HUES6 (cell line): Measurements from ENCODE around the gene KCTD1.

Source experiments
- H3K27ac ChIP-seq: 2 replicates; pipeline ENCODE4 v1.7.0; 2013; ENCODE audit warnings: low read depth, mild to moderate bottlenecking, low read length, inconsistent platforms
- H3K27me3 ChIP-seq: 2 replicates; pipeline ENCODE4 v1.6.1; 2013; ENCODE audit warnings: low read length; ENCODE audit not compliant: control insufficient read depth, insufficient read depth
- H3K36me3 ChIP-seq: 2 replicates; pipeline ENCODE4 v1.6.1; 2013; ENCODE audit warnings: low read length; ENCODE audit not compliant: control insufficient read depth, insufficient read depth
- H3K4me1 ChIP-seq: 2 replicates; pipeline ENCODE4 v1.6.1; 2013; ENCODE audit warnings: low read length; ENCODE audit not compliant: control insufficient read depth, insufficient read depth
- H3K4me3 ChIP-seq: 2 replicates; pipeline ENCODE4 v1.5.1; 2013; ENCODE audit warnings: low read depth, low read length
- H3K9ac ChIP-seq: one replicate; pipeline ENCODE4 v1.6.1; 2013; ENCODE audit warnings: mild to moderate bottlenecking, low read length
- H3K9me3 ChIP-seq: 2 replicates; pipeline ENCODE4 v1.6.1; 2013; ENCODE audit warnings: low read depth, low read length; ENCODE audit not compliant: control insufficient read depth, insufficient read depth

Gene KCTD1

DNA sequence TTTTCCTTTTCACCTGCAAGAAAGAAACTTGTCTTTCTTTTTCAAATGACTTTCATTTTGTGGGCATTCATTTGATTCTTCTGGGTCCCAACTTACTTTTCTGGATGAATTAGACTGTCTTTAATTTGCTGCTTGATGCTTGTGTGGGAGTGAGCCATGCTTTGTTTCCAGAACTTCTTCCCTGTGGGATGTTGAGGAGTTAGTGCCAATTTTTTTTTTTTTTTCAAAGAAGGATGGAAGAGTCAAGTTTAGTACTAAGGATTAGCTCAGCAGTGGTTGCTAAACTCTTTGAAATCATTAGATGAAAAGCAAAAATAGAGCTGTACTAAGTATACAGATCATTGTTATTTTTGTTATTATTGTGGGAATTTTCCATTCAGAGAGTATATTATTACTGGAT is 17.2 kb upstream of the KCTD1 start:
- Histone ChIP-seq H3K4me1 (peaks cover 15% of the 10 kb centered on the region), H3K4me3 (no peak overlapping the region), H3K9ac (no peak overlapping the region), H3K27ac (no peak overlapping the region), H3K27me3 (peaks cover 5% of the 10 kb centered on the region; the same call in 1 of the 2 replicates), H3K9me3 (no peaks in the 10 kb centered on the region; the same call in 1 of the 2 replicates), H3K36me3 (no peaks in the 10 kb centered on the region)

DNA sequence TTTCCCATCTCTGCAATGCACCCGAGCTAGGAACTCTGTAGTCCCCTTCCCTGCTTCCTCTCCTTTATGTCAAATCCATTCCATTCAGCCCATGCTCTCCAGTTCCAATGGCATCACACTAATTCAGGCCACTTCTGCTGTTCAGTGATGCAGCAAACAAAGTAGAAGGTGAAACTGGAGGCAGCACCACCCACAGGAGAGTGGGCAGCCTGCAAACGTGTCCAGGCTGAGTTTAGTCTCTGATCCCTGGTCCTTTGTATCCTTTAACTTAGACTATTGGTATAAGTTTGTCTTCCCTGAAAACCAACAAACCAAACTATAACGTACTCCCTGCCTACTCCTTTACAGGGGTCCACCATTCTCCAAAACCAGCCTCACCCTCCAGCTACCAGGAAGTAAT is 14.7 kb upstream of the KCTD1 start:
- Histone ChIP-seq H3K27ac (no peak overlapping the region), H3K9ac (no peak overlapping the region), H3K27me3 (peaks cover 5% of the 10 kb centered on the region; the same call in 1 of the 2 replicates), H3K4me1 (peaks cover 6% of the 10 kb centered on the region; the same call in 1 of the 2 replicates), H3K36me3 (no peaks in the 10 kb centered on the region), H3K9me3 (no peaks in the 10 kb centered on the region; the same call in 1 of the 2 replicates), H3K4me3 (no peak overlapping the region)

DNA sequence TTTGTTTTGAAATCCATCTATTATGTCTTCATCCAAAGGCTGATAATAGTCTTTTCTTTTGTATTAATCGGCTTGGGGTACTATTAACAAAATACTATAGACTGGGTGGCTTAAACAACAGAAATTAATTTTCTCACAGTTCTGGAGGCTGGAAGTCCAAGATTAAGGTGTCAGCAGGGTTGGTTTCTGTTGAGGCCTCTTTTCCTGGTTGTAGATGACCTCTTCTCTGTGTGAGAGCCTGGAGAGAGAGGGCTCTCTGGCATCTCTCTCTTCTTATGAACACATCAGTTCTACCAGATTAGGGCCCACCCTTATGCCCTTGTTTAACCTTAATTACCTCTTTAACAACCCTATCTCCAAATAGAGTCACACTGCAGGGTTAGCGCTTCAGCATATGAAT is 14.2 kb upstream of the KCTD1 start:
- H3K4me3 ChIP-seq = no peak overlapping the region
- H3K27ac ChIP-seq = no peak overlapping the region
- no peaks in the 10 kb centered on the region; the same call in 1 of the 2 replicates for H3K9me3 ChIP-seq
- no peaks in the 10 kb centered on the region for H3K36me3 ChIP-seq
- H3K27me3 ChIP-seq = peaks cover 5% of the 10 kb centered on the region; the same call in 1 of the 2 replicates
- peaks cover 6% of the 10 kb centered on the region; the same call in 1 of the 2 replicates for H3K4me1 ChIP-seq
- H3K9ac ChIP-seq = no peak overlapping the region

DNA sequence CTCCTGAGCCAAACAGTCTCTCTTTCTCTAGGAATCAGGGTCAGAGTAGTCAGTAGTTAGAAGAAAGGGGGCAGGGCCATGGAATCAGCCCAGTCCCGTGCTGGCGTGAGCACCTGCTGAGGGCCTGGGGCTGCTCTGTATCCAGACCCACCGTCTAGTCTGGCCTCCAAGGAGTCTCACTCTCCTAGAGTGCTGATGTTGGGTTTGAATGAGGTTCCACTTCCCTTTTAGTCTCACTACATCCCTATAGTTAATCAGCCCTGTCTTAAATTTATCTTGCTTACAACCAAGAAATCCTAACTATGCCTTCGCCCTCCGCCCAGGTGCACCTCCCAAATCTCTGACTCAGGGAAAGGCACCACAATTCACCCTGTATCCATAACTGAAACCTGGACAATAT is 13.4 kb upstream of the KCTD1 start:
- no peaks in the 10 kb centered on the region for H3K36me3 ChIP-seq
- H3K4me1 ChIP-seq = peaks cover 3% of the 10 kb centered on the region; the same call in 1 of the 2 replicates
- no peaks in the 10 kb centered on the region; the same call in 1 of the 2 replicates for H3K9me3 ChIP-seq
- peaks cover 5% of the 10 kb centered on the region; the same call in 1 of the 2 replicates for H3K27me3 ChIP-seq
- no peak overlapping the region for H3K27ac ChIP-seq
- no peak overlapping the region for H3K9ac ChIP-seq
- H3K4me3 ChIP-seq = no peak overlapping the region

DNA sequence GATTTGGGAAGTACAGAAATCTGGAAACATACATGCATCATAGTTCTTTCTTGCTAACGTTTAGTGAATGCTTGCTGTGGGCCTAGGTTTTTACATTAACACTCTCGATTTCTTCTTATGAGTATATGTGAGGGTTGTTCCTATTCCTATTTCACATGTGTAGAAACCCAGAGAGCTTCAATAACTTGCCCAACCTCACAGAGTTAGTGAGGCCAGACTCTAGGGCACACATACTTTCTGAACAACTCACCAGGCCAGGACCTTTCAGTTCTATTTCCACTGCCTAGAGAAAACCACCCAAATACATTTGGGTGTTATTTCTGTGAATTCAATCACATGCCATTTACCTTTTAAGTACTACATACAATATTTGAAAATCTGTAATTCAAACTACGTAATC is 8.2 kb upstream of the KCTD1 start:
- H3K27me3 ChIP-seq = peaks cover 33% of the 10 kb centered on the region

DNA sequence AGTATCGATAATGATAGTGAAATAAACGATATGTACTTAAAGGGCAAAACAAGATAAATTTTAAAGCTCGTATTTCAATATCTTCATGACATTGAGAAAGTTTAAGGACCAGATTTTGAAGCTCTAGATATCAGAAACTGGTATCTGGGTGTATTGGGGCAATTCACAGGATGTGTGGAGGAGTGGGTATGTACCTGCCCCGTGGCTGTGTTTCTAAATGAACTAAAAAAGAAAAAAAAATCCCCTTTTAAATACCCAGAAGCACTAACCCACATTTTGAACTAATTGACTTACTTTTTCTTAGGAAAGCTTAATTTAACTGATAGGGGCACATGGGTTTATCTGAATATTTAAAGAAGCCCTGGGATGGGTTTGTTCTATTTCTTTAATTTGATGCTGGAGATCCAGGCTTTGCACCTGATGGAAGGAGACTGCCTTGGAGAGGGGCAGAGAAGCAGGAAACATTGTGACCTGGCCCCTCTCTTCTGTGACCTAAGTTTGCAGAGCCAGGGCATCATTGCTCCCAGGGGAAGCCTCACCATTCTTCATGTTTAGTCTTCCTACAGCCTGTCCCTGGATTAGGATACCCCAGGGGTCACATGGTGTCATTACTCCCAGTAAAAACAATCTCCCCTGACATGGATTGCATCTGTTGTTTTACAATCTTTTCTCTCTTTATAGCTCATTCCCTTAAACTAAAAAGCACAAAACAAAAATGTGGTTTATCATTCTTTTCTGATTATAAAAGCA is 7.6 kb upstream of the KCTD1 start:
- H3K27ac ChIP-seq = no peak overlapping the region
- 0 out of 2 replicates have a peak, but pooled peaks cover 3% of the 10 kb centered on the region for H3K4me1 ChIP-seq
- no peak overlapping the region for H3K4me3 ChIP-seq

More for the DNA sequence above, 8.2 kb upstream of the KCTD1 start:
- H3K4me1 ChIP-seq = no peaks in the 10 kb centered on the region
- H3K27ac ChIP-seq = no peak overlapping the region
- no peaks in the 10 kb centered on the region for H3K9me3 ChIP-seq
- H3K36me3 ChIP-seq = no peaks in the 10 kb centered on the region
- H3K4me3 ChIP-seq = no peak overlapping the region
- H3K9ac ChIP-seq = no peak overlapping the region

DNA sequence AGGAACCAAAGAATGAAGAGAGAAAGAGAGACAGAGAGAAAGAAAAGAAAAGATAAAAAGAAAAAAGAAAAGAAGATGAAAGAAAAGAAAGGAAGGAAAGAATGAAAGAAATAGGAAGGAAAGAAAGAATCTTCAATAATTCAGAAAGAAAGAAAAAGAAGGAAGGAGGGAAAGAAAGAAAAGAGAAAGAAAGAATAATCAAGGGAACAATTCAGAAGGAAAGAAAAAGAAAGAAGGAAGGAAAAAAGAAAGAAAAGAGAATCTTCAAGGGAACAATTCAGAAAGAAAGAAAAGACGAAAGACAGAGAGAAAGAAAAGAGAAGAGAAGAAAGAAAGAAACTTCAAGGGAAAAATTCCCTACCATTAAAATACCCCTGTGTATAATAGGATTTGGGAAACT is 5.6 kb upstream of the KCTD1 start:
- H3K4me1 ChIP-seq = peaks cover 13% of the 10 kb centered on the region; the same call in 1 of the 2 replicates
- H3K9ac ChIP-seq = no peak overlapping the region
- H3K27me3 ChIP-seq = peaks cover 54% of the 10 kb centered on the region
- no peak overlapping the region for H3K4me3 ChIP-seq
- H3K36me3 ChIP-seq = no peaks in the 10 kb centered on the region
- no peak overlapping the region for H3K27ac ChIP-seq
- no peaks in the 10 kb centered on the region for H3K9me3 ChIP-seq

More for the DNA sequence above, 7.6 kb upstream of the KCTD1 start:
- Histone ChIP-seq H3K9me3 (no peaks in the 10 kb centered on the region), H3K27me3 (peaks cover 39% of the 10 kb centered on the region), H3K36me3 (no peaks in the 10 kb centered on the region), H3K9ac (no peak overlapping the region)

DNA sequence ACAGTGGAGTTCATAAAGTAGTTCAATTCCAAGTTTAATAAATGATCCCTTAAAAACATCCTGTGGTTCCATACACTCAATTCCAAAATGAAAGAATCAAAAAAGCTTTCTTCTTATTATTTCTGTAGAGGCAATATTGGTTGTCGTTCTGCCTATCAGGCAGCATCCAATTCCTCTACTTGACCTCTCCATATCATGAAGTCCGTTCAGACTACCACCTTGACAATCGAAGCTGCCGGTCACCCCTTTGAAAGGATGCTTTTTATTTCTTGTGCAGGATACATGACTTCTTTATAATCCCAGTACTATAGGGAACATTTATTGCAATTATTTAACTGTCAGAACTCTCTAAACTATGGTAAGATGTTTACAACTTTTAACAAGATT is 3.3 kb upstream of the KCTD1 start:
- Histone ChIP-seq H3K27ac (no peak overlapping the region), H3K9me3 (no peaks in the 10 kb centered on the region), H3K36me3 (no peaks in the 10 kb centered on the region), H3K4me1 (peaks cover 21% of the 10 kb centered on the region), H3K4me3 (peak overlapping the region; percentile 87; the same call in 1 of the 2 replicates), H3K27me3 (peaks cover 69% of the 10 kb centered on the region), H3K9ac (no peak overlapping the region)

DNA sequence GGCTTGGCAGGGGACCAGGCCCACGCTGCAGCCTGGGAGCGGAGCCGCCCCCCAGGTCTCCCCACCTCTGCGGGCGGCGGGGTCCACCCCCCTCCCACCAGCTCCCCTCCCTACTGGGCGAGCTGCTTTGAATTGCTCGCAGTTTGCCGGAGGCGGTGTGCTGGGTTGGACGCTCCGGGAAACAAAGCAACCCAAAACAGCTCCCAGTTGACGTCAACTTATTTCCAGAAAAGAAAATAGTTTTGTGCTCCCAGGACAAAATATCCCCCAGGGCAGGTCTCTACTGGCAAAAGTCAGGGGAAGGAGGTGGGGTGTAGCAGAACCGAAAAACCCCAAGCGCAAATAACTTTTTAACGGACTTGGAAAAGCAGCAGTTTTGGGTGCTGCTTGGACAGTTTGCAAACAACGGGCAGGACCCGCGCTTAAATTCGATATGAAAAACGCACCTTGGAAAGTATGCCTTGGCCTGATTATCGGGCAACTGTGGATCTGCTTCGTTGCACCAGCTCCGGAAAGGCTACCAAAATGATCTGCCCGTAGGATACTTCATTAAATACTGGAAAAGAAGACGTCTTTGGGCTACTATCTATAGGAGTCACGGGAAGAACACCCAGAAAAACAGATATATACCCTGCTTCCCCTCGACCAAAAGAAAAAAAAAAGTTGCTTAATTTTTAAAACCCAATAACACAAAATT is 2.8 kb upstream of the KCTD1 start:
- Histone ChIP-seq H3K9ac (peak overlapping the region; percentile 38), H3K4me1 (peaks cover 26% of the 10 kb centered on the region), H3K9me3 (no peaks in the 10 kb centered on the region), H3K36me3 (no peaks in the 10 kb centered on the region), H3K27me3 (peaks cover 75% of the 10 kb centered on the region), H3K27ac (no peak overlapping the region), H3K4me3 (peak overlapping the region; percentile 87)

DNA sequence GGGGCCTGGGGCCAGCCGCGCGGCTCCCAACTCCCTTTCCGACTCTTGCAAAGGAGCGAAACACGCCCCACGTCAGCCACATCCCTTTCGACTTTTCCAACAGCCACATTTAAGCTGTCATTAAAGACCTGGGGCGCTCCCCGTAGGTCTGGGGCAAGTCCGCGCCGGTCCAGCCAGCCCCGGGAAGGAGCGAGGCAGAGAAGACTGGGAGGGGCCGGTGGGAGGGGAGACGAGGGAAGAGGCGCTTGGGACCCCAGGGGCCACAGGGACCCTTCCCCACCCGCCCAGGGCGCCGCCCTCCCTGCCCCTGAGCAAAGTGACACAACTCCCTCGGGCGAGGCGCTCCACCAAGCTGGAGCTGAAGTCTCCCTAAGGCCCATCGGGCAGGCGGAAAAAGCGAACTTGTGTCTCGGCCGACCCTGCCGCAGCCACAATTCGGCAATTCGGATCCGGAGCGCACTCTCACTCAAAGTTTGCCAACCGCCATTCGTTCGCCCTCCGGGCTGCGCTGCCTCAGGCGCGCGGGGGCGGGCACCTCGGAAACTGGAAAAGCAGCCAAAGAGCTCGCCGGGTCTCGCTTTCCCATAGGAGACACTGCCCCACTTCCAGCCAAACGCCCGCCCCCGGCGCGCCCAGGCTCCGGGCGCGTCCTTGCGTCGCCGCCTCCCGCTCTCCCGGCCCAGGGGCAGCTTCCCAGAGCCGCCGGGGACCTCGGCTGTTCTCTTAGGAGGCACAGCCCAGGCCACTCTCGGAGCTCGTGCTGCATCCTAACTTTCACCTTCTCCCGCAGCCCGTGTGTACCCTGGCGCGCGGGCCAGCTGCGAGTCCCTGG is 1.1 kb upstream of the KCTD1 start:
- H3K9me3 ChIP-seq = no peaks in the 10 kb centered on the region
- peak overlapping the region; percentile 52 for H3K9ac ChIP-seq
- H3K27ac ChIP-seq = no peak overlapping the region
- peaks cover 82% of the 10 kb centered on the region for H3K27me3 ChIP-seq
- no peaks in the 10 kb centered on the region for H3K36me3 ChIP-seq
- peaks cover 36% of the 10 kb centered on the region for H3K4me1 ChIP-seq
- H3K4me3 ChIP-seq = peak overlapping the region; percentile 87
